Measurements from ENCODE around the gene ABHD11.
A peak's percentile ranks its signal among the peaks of the same experiment; 100 is the strongest.
"Not testable (repeated sequence)": the region's sequence is repeated elsewhere in the genome, so short reads cannot be mapped to it uniquely, and the experiment has no call there.

ABHD11 gene, protein sequence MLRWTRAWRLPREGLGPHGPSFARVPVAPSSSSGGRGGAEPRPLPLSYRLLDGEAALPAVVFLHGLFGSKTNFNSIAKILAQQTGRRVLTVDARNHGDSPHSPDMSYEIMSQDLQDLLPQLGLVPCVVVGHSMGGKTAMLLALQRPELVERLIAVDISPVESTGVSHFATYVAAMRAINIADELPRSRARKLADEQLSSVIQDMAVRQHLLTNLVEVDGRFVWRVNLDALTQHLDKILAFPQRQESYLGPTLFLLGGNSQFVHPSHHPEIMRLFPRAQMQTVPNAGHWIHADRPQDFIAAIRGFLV

DNA sequence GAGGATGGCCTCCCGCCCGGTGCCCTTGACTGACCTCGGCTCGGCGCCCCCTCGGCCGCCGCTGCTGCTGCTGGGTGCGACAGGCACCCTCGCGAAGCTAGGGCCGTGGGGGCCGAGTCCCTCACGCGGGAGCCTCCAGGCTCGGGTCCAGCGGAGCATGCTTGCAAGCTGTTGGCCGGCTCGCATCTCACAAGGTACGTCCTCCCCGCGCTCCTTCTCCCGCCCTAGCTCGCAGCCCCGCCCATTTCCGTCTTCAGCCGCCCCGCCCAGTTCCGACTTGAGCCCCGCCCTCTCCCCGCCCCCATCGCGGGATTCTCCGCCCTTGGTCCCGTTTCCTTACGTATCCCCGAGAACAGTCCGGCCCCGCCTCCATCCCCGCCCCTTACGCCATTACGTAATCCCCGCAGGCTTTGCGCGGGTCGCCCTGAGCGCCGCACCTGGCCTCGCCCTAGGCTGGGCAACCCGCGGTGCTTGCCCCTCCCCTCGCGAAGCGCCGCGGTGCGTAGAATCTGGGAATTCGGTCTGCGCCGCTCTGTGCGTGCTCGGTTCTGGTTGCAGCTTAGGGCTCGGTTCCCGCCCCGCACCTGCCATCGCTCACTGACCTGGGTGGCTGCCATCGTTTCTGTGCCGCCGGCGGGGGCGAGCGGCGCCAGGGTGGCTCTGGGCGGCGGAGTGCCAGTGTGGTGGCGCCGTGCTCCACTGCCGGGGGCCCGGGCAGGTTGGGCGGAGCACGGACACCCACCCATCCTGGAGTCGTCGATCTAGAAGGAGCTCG lies at the start of gene ABHD11:
Gene ABHD11 (minus strand): TSS at position 191 of the 775 bp plus-strand sequence. CDS start 32 bp downstream, at position 159.
- ATAC-seq: peak; percentile 91 to 92

DNA sequence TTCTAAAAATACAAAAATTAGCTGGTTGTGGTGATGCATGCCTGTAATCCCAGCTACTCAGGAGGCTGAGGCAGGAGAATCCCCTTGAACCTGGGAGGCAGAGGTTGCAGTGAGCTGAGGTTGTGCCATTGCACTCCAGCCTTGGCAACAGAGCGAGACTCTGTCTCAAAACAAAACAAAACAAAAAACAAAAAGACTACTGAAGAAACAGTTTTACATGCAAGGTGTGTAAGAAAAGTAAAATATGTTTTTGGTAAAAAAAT lies 49.1 kb upstream of the ABHD11 start:
- ATAC-seq: not testable (repeated sequence)

DNA sequence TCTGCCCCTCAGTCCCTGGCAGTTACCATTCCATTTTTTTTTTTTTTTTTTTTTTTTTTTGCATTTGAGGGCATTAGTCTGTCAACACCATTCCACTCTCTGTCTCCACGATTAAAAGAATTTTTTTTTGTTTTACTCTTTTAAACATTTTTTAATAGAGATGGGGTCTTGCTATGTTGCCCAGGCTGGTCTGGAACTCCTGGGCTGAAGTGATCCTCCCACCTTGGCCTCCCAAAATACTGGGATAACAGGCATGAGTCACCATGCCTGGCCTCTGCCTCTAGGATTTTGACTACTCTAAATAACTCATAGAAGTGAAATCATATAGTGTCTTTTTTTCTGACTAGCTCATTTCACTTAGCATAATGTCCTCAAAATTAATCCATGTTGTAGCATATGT lies 48.0 kb upstream of the ABHD11 start:
- no peak for ATAC-seq

DNA sequence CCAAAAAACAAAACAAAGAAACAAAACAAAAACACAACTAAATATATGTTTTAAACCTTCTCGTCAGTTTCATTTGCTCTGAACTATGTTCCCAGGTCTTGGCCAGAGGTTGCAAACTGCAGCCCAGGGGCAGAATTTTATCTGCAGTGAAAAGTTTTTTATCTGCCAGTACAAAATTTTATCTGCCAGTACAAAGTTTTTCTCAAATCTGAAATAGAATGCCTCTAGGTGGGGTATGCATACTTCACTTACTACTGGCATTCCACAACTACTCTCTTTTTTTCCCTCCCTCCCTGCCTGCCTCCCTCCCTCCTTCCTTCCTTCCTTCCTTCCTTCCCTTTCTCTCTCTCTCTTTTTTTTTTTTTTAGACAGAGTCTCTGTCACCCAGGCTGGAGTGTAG lies 40.9 kb upstream of the ABHD11 start:
- no peak for ATAC-seq

DNA sequence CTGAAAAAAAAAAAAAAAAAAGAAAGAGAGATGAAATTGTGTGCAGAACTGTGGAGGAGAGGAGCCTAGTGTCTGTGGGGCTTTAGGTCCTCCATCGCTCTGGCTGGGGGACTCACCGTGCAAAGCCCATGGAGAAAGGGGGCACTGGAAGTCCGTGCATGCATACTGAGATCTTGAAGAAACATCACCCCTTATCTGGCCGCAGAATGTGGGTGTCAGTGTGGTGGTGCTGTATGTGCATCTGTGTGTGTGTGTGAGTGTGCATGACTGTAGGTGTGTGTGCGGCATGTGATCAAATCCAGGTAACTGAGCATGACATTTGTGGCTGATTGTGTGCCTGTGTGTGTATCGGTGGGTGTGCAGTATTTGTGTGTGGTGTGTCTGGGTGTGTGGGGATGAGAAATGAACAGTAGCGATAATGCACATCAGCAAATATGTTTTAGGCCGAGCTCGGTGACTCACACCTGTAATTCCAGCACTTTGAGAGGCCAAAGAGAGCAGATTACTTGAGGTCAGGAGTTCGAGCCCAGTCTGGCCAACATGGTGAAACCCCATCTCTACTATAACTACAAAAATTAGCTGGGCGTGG lies 40.3 kb upstream of the ABHD11 start:
- no peak for ATAC-seq

DNA sequence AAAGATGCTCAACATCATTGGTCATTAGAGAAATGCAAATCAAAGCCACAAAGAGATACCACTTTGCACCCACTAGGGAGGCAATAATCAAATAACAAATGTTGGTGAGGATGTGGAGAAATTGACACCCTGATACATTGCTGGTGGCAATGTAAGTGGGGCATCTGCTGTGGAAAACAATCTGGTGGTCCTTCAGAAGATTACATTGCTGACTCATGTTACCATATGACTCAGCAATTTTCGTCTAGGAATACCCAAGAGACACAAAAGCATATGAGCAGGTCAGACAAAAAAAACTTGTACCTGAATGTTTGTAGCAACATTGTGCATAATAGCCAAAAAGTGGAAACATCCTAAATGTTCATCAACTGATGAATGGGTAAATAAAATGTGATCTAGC lies 36.3 kb upstream of the ABHD11 start:
- ATAC-seq: no peak

DNA sequence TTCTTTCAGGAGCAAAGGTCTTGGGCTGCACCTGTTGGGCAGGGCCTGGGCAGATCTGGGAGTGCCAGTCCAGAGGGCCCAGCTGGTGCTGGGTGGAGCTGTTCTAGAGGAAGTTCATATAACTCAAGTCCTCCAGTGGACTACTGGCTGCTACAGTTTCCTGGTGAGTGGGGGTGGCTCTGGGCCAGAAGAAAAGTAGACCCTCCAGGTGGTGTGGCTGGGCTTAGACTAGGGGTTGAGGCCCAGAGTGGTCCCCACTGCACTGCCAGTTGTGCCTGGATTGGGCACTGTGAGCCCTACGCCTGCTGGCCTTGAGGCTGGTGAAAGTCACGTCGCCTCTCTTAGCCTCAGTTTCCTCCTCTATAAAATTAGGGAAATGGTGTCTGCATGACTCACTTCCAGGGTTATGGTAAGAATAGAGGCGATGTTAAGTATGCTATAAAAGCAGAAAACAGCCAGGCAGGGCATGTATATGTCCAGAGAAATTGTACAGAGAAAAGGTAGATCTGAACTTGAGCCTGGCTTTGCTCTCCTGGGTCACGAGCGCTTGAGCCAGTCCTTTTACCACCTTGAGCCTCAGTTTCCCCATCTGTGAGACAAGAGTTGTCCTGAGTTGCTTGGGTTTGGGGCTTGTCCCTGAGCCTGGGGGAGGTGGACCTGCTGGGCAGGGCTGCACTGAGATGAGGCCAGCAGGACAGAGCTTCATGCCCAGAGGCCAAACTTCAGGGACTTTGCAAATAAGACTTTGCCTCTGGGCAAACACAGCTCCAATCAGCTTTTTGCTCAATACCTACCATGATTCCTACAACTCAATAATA lies 35.3 kb upstream of the ABHD11 start:
- no peak for ATAC-seq

DNA sequence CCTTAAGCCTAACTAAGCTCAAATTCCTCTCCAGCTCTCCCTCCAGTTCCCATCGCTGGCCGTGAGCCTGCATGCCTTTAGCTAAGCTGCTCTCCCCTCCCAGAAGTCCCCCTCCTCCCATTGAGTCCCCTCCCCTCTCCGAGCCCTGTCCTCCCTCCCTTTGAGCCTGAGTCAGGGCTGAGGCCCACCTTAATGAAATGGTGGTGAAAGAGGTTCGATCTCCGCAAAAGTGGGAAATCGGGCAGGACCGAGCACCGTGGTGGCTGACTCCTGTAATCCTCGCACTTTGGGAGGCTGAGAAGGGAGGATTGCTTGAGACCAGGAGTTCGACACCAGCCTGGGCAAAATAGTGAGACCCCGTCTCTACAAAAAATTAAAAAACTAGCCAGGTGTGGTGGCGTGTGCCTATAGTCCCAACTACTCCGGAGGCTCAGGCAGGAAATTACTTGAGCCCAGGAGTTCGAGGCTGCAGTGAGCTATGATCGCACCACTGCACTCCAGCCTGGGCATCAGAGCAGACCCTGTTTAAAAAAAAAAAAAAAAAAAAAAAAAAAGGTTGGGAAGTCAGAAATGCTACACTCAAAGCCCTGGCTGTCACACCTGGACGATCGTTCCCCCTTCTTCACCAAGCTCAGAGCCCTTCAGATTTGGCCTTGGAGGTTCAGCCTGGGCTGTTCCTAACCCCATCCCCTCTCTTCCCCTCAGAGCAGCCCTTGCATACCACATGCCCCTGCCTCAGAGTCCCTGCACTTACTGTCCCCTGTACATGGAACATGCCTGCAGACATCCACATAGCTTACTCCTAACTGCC lies 32.5 kb upstream of the ABHD11 start:
- ATAC-seq: no peak

DNA sequence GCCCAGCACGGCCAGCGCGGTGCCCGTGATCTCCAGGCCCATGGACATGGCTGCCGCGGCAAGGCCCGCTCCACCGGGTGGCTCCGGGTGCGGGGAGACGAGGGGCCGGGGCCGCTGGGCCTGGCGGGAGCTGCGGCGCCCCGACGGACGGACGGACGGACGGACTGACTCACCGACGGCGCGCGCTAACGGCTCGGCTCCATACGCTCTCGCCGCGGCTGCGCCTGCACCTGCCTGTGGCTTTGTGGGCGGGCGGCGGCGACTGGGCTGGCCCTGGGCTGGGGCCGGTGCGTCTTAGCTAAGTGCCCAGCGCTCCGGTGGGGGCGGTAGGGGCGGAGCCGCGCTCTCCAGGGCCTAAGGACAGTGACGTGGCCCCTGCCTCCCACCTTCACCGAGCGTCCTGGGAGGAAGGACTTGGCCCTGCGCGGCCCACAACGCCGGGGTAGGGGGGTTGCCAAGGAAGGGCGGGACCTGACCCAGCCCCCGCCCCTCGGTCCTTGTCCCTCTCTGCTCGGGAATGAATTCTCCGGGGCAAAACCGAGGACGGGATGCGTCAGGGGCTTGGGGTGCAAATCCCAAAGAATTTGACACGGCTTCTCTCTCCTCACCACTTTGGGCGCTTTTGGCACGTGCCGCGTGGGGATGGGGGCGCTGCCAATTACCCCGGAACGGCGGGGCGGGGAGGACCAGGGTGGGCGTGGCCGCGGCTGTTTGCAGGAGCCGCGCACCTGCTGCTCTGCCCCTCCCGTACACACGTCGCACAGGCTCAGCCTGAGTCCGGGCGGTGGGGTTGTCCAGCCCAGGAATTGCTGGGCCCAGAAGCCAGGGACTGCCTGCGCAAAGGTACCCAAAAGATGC lies 31.6 kb upstream of the ABHD11 start, which contains the start of gene CLDN3:
Gene CLDN3 (minus strand): TSS at position 269 of the 858 bp plus-strand sequence. CDS start 221 bp downstream, at position 48.
- ATAC-seq: no peak

DNA sequence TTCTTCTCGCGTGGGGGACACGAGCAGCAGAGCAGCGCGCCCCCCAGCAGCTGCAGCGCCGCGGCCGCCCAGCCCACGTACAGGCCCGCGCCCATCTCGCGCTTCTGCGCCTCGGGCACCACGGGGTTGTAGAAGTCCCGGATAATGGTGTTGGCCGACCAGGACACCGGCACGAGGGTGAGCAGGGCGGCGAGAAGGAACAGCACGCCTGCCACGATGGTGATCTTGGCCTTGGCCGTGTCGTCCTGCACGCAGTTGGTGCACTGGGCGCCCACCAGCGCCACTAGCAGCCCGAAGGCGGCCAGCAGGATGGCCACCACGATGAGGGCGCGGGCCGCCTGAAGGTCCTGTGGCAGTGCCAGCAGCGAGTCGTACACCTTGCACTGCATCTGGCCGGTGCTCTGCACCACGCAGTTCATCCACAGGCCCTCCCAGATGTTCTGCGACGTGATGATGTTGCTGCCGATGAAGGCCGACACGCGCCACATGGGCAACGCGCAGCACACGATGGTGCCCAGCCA lies 30.9 kb upstream of the ABHD11 start:
- ATAC-seq: no peak

DNA sequence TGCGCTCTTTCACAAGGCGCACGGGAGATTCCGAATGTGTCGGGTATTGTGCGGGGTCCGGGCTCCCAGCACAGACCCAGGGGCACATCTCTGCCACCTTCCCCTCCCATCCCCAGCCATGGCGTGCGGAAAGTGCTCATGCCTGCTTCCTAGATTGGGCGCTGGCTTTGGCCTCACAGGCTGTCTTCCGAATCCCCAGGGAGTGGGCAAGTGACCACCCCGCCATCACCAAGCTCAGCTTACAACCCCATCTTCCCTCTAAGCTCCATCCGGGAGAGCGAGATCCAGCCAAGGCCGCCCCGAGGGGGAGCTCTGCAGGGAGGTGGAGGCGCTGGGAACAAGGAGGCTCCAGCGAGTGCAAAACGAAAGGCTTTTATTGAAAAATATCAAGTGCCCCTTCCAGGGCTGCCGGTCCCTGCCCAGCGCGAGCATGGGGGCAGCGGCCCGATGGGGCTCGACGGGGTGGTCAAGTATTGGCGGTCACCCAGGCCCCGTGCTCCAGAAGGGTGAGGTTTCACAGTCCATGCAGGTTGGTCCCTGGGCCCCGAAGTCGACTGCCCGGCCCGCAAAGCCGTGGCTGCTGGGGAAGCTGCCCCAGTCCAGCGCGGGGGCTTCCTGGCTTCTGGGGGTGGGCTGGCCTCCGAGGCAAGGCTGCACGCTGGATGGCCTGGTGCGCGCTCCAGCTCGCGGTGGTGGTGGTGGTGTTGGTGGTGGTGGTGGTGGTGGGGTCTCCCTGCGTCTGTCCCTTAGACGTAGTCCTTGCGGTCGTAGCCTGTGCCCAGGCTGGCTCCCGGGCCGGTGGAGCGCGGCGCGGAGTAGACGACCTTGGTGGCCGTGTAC lies 30.3 kb upstream of the ABHD11 start:
- no peak for ATAC-seq

DNA sequence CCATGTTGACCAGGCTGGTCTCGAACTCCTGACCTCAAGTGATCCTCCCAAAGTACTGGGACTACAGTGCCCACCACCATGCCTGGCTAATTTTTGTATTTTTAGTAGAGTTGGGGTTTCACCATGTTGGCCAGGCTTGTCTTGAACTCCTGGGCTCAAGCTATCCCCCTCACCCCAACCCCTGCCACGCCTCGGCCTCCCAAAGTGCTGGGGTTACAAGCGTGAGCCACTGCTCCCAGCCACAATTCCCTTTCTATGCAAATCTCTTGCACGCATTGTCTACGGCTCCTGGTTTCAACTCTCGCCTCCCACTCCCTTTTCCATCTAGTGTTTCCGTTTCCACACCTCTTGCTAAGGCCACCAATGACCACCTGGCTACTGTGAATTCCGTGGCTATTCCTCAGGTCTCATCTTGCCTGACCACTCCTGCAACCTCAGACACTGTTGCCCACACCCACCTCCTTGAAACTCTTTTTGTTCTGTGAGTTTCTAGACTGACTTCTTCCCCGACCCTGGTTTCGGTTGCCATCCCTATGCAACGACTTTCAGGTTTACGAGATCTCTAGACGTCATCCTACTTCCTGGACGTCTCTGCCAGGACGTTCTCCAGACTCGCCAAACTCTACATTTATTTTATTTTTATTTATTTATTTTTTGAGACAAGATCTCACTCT lies 28.1 kb upstream of the ABHD11 start:
- ATAC-seq: no peak

DNA sequence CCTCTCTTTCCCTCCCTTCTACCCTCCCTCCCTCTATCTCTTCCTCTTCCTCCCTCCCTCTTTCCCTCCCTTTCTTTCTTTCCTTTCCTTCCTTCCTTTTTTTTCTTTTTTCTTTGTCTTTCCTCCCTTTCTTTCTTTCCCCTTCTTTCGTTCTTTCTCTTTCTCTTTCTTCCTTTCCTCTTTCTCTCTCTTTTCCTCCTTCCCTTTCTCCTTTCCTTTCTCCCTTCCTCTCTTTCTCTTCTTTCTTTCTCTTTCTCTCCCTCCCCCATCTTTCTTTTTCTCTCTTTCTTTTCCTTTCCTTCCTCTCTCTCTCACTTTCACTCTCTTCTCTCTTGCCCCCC lies 24.0 kb upstream of the ABHD11 start:
- ATAC-seq: no peak

DNA sequence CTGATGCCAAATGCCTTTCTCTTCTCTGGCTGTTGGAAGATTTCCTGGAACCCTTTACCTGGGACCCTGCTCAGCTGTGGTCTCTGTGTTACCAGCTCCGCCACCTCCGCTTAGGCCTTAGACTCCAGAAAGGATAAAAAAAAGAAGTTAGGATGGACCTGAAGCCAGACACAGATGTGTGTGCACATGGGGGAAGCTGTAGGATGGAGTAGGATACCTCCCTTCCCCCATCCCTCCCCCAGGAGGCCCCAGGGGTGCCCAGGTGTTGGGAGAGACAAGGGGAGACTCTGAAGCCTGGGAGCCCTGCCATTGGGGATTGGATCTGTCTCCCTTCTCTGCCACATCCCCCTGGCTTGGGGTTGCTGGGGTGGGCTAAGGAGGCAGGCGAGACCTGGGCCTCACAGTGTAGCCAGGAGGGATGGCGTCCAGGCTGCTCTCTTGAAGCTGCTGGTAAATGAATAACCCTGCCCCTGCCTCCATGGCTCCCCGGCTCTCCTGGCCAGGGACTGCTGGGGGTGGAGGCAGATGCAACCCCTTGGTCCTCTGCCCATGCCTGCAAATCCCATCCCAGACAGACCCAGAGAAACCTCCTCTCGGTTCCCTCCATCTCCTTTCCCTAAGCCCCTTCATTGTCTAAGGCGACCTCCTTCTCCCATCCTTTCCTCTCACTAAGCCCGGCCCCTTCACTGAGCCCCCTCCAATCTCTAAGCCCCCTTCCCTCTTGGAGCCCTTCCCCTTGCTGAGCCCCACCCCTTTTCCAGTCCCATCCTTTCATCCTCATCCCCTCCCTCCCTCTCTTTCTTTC lies 23.5 kb upstream of the ABHD11 start:
- ATAC-seq: no peak

DNA sequence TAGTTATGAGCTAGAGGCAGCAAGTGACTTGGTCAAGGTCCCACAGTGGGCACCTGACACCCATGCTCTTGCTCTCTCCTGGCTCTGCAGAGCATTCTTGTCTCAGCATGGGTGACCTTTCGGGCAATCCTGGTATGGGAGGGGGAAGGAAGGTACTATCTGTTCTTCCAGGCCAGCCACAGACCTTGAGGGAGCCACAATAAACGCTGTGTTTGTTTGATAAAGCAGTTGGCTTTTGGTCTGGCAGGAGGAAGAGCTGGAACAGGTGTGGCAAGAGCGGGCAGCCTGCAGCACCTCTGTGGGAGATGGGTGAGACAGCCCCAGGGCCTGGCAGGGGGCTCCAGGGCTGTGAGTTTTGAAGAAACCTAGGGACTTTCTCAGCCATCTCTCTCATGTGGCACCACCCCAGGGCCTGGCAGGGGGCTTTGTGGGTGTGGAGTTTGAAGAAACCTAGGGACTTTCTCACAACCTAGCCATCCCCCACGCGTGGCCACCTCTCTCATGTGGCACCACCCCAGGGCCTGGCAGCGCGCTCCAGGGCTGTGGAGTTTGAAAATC lies 20.1 kb upstream of the ABHD11 start:
- no peak for ATAC-seq

DNA sequence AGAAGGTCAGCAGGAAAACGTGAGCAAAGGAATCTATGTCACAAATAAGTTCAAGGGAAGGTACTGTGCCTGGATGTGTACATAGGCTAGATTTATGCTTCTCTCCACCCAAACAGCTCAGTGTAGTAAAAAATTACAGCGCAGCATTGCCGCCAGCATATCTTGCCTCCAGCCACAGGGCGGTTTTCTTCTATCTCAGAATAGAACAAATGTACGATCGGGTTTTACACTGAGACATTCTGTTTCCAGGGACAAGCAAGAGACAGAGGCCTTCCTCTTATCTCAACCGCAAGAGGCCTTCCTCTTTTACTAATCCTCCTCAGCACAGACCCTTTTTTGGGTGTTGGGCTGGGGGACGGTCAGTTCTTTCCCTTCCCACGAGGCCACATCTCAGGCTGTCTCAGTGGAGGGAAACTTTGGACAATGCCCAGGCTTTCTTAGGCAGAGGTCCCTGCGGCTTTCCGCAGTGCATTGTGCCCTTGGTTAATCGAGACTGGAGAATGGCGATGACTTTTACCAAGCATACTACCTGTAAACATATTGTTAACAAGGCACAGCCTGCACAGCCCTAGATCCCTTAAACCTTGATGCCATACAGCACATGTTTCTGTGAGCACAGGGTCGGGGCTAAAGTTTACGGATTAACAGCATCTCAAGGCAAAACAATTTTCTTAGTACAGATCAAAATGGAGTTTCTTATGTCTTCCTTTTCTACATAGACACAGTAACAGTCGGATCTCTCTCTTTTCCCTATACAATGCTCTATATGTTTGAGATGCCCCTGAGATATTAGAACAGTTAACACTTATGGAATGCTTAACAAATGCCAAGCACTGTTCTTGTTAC lies 11.6 kb upstream of the ABHD11 start:
- no peak for ATAC-seq

DNA sequence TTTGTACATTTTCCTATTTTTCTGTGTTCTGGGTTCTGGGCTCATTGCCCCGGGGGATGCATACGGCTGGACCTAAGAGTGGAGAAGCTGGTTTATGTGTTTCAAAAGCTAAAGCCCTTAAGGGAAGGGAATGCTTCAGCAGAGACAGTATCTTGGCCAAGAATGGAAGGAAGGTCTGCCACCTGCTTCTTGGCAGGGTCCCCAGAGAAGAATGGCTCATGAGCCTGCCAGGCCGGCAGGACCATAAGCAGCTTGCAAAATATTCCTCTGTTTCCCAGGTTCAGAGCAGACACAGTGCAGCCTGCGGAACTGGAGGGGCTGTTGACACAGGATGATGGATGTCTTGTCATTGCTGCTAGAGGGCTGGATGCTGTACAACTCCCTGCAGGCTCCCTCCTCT lies 7.8 kb upstream of the ABHD11 start:
- no peak for ATAC-seq

All from activated CD4-positive, CD25-positive, alpha-beta regulatory T cell treated with anti-CD3 and anti-CD28 coated beads, Interleukin-2, amount 50 U/mL, for 24 hours (primary cell).